GM18870 (cell line): ENCODE measurements around the gene PTPRN2.
"Not testable (repeated sequence)": the region's sequence is repeated elsewhere in the genome, so short reads cannot be mapped to it uniquely, and the experiment has no call there.

ENCODE experiments used
- ATAC-seq: cut with Tn5 transposase; IDR thresholded peaks from one replicate; pipeline ENCODE4 v1.9.1; 2021; ENCODE audit warnings: moderate library complexity; ENCODE audit not compliant: unreplicated experiment

The PTPRN2 gene

DNA sequence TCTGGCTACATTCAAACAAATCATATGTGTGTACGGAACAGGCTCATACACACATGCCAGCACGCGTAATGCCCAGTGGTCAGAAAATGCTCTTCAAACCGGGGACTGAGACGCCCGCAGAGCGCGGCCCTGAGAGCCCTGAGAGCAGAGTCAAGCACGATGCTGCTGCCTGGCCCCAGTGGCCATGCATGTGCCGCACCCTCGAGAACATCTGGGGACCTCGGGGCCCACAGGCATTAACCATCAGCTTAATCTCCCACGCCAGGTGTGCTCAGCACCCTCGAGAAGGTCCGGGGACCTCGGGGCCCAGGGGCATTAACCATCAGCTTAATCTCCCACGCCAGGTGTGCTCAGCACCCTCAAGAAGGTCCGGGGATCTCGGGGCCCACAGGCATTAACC is 163.1 kb downstream of the PTPRN2 start:
- no peak for ATAC-seq

DNA sequence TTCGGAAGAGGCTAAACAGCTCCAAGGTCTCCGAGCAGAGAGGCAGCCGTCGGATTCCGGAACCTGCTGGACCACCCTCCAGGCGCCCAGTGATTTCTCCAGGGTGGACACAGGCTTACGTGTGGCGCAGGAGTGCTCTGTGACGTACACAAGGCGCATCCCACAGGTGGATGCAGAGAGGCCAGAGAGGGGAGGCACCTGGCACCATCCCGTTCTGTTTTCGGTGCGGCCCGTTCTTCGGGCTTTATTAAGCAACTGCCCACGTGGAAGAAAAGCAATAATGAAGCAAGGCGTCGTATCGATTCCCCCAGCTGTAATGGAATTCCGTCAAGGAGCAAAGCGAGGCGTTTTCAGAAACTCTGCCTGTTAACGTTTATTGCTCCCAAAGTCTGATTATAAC is 163.6 kb downstream of the PTPRN2 start:
- no peak for ATAC-seq

DNA sequence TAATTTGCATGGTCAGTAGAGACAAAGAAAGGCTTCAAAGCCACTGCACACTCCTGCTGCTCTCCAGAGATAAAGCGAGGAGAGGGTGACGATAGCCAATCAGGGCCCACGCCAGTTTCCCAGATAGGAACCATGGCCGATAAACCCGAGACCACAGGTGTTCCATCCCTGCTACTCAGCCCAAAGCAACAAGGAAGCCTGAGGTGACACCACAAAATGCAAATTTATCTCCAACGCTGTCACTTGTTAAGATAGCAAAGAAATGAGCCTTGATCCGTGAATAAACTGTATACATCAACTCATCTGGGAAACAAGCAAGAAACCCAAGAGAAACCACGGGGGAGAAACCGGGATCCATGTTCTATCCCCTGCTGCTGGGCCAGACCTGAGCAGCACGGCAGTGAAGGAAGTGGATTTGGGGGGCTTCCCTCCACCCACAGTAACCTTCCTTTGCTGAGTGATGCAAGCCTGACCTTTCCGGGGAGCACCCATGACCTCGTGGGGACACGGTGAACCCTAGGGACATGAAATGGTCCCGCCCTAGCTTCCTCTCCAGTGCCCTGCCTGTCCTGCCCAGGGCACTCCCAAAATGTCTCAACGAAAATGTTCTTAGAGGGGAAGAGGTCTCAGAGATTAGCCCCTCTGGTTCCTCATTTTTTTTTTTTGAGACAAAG is 164.6 kb downstream of the PTPRN2 start:
- no peak for ATAC-seq

DNA sequence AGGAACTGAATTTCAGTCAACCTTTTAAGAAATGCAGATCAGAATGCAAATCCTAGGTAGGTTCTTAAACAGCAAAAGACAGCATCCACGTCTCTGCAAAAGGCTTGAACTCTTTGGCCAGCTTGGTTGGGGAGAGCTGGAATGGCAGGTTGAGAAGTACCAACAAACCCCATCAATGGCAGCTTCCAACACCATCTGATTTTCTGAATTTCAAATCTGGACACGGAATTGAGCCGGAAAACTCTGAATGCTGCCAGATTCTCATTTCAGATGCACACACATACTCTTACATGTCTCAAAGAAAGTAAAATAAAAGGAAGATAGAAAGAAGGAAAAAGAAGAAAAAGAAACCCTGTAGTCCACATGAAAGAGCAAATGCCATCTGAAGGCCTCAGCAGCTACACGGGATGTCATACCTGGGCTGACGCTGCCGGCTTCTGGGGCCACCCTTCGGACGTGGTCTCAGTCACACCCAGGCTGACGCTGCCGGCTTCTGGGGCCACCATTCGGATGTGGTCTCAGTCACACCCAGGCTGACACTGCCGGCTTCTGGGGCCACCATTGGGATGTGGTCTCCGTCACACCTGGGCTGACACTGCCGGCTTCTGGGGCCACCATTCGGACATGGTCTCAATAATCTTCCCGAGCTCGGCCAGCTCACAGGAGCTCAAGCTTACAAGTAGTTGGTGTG is 165.3 kb downstream of the PTPRN2 start:
- no peak for ATAC-seq

DNA sequence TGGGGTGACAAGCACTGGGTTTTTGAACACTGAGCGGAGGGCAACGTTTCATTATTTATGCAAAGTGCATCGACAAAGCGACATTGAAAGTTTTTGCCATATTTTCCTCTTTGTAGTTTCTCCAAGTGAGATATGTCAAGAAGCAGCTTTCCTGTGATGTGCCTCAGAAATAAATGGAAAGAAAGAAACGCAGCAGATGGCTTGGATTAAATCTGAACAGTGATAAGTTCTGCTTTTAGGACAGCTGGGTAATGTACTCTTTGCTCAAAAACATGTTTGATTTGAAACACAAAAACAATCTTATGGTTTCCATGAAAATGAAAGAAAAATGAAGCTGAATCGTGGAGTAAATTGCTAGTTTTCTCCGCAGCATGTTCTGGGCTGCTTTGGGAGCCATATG is 166.3 kb downstream of the PTPRN2 start:
- ATAC-seq: no peak

DNA sequence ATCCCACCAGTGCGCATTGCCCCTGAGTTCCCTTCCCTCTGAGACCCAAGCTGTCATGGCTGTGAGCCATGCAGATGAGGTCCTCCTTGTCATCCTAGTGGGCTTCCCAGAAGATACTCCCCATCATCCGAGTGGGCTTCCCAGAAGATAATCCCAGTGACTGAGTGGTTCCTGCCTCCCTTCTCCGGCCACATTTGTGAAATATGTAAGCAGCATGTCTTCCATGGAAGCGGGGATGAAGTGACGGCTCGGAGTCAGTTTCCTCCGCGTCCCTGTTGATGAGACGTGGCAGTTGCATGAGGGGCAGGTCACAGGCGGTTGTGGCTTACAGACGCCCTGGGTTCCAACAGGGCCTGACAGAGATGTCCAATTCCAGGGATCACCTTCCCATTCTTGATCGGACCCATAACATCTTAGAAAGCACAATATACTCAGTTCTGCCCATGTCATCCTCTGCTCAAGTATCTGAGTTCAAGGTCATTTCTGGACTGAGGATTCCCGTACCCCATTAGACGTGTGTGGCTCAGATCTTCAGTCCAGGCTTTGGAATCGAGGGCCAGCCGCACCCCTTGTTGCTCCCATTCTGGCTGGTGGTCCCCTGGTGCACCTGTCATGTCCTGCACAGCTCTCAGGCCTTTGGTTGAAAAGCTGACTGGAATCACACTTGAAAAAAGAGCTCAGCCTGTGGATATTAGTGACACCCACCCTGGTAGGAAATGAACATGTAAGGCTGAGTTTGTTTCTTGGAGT is 166.9 kb downstream of the PTPRN2 start:
- no peak for ATAC-seq

DNA sequence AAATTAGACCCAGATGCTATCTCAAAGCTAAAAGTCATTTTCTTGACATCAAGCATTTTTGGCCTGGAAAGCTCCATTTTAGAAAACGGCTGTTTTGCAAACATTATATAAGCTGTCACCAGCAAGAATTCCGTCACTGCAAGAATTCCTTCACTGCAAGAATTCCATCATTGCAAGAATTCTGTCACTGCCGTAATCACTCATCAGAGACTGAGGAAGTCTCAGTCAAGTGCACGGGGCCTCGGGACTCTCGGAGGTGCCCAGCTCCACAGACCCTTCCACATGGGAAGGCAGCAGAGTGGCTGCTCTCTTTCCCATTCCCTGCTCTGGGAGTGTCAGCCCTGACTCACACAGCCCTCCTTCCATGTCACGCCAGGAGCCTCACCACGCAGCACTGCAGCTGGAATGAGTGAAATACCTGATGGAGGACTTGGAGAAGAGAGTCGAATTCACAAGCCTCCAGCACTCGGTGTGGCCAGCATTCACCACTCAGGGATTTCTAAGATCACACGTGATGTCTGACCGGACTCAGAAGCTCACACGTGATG is 168.3 kb downstream of the PTPRN2 start:
- ATAC-seq: no peak

DNA sequence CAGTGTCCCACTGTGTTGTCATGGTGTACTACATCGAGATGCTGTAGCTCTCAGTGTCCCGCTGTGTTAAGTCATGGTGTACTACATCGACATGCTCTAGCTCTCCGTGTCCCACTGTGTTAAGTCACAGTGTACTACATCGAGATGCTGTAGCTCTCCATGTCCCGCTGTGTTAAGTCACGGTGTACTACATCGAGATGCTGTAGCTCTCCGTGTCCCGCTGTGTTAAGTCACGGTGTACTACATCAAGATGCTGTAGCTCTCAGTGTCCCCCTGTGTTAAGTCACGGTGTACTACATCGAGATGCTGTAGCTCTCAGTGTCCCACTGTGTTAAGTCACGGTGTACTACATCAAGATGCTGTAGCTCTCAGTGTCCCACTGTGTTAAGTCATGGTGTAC is 169.2 kb downstream of the PTPRN2 start:
- ATAC-seq: not testable (repeated sequence)

DNA sequence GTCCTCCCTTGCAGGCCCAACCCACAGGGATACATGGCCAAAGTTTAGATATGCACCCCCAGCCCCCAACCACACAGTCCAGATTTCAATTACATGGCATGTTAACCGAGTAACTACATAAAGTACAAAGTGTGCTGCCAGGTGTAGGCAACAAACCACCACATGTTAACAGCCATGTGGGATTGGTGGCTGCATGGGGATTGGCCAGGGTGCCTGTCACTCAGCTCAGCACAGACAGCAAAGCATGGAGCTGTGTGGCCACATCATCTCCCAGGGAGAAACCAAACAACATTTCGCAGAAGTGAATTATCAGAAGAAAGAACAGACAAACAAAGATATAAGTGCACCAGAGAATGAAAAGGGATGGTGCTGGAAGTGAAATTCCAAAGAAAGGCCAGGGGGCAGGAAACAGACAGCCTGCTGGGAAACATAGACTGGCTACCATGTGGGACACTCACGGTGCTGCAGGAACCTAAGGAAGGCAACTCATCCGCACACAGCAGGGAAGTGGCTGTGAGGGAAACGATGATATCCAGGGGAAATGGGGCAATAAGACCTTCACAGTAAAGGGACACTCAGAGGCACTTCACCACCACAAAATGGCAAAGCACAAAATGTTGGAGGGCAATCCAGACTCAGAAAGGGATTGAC is 171.2 kb downstream of the PTPRN2 start:
- ATAC-seq: no peak

DNA sequence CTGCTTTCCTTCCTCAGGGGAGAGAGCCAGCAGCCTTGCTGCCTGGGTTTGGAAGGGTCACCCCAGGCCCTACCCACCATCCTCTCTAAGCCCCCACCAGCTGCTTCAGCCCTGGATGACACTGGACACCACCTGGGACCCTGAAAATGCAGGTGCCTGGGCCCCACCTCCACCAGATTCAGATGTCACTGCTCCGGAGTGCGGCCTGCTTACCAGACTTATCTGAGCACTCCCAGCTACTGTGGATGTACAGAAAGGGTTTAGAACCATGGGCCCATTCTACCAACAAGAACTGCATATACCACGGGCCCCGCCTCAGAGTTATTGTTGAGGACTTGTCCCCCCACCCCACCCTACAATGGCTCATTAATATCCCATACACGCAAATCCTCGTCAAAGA is 172.3 kb downstream of the PTPRN2 start:
- no peak for ATAC-seq

DNA sequence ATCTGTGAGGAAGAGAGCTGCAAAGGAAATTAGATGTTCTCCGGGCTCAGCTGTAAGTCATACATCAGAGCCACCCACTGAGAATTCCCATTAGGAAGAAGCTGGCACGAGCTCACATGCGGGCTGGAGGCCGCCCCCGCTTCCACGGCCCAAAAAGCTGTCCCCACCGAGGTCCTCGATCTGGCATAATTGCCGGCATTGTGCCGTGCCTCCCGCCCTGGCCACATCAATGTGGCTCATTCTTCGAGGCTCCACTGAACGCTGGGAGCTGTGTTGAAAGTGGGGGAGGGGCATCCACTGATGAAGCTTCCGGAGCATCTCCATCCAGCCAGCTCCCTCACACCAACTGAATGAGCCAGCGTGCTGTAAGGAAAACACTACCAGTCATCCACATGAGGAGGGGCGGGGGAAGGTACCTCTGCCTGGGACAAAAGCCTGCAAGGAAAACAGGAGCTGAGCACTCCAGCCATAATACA is 173.1 kb downstream of the PTPRN2 start:
- ATAC-seq: no peak

DNA sequence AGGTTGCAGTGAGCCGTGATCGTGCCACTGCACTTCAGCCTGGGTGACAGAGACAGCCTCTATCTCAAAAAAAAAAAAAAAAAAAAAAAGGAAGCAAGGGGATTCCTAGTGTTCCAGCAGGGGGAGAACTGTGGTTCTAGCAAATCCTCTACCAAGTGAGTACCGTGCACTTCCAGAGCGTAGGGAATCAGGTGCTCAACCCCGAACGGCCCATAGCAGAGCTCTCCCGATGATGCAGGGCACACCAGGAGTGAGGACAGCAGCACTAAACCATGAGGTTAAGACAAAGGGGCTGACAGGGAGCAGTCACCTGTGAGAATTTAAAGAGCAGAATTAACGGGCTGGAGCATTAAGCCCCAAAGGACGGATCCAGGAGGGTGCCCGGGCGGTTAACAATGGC is 173.6 kb downstream of the PTPRN2 start:
- ATAC-seq: no peak

DNA sequence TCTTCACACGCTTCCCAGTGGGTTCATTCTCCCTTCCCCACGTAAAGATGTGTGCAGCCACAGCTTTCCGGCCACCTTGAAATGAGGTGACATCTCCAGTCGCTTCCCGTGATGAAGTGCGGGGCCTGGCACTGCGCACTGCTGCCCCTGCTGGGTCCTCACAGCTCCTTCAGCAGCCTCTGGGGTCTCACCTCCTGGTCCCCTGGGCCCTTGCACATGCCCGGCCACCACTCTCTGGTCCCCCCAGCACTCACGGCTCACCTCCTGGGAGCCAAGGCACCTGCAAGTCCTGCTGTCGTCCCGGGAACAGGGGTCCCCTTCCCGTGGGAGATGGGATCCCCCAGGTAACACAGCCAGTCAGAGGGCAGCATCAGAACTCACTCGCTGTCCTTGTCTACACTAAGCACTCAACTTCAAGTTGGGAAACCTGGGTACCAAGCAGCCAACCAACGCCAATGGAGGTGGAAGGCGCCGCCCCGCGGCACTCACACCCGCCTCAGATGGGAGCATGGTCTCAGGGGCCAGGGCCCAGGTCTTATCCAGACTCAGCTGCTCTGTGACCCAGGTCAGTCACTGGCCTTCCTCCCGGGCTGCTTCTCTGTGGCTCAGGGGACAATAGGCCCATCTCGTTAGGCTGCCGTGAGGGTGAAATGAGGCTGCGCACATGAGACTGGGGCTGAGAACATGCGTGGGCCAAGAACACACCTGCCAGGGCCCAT is 176.2 kb downstream of the PTPRN2 start:
- no peak for ATAC-seq

DNA sequence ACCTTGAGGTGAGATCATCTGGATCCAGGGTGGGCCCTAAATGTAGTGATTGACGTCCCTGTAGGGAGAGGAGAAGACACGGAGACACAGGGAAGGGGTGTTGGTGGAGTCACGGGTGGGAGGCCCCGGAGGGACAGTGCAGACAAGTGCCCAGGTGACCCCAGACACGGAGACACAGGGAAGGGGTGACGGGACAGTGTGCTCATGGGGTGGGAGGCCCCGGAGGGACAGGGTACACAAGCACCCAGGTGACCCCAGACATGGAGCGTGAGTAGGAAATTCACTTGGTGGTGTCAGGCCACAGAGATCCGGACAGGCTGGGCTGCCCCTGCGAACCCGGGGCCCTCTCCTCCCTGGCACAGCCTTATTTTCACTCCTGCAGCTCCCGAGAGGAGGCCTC is 176.9 kb downstream of the PTPRN2 start:
- ATAC-seq: no peak

DNA sequence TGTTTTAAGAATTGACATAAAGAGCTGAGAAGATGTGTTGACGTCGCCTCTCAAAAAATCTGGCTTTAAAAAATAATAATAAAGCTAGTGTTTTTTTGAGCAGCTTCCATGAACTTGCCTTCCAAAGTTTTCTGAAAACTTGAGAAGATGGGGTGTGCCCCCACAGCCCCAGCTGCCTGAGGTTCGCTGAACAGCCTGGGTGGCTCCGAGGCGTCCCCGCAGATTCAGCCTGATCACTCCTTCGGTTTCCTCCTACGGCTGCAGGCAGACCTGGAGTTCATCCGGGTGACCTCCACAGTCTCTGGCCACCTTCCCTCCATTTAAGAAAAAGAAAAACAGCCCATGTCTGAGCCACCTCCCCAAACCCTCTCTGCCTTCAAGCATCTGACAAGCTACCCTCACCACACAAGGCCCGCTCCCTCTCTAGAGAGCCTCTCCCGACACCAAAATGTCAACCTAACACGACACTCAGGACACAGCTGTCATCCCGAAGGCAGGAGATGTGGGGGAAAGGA is 177.8 kb downstream of the PTPRN2 start:
- no peak for ATAC-seq

DNA sequence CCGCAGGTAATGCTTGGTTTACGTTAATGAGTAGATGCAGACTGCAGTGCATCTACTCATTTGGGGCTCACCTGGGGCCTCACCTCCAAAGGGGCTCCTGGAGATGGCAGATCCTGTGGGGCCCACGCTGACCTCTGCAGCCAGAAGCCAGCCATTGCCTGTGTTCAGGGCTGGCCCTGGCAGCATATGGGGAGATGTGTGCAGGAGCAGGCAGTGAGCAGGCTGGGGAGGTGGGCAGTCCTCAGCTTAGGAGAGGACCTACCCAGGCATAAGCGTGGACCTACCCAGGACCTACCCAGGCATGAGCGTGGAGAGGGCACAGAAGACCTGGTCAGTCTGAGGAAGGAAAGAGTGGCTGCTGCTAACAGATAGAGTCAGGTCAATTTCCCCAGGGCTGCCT is 178.5 kb downstream of the PTPRN2 start:
- no peak for ATAC-seq

DNA sequence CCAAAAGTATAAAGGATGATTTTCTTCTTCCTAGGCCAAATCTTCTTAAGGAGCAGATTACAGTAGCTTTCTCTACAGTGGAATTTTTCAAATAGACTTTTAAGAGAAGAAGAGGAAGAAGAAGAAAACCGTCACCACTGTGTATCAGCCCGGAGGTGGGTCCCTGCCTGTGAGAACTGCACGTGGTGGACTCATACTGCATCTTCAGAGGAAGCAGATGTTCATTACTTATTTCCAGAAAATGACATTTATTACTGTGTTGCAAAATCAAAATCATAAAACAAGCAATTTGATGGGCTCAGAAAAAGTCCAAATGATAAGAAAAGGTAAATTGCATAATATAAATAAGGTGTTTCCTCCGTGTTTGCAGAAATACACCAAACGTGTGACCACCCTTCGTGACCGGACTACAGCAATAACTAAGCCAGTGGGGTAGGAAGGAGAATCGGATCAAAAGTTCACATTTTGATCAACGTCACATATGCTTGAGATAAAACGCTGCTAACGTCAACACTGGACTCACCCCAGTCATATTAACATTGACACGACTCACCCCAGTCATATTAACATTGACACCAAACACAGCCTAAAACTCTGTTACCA is 179.2 kb downstream of the PTPRN2 start:
- ATAC-seq: no peak

DNA sequence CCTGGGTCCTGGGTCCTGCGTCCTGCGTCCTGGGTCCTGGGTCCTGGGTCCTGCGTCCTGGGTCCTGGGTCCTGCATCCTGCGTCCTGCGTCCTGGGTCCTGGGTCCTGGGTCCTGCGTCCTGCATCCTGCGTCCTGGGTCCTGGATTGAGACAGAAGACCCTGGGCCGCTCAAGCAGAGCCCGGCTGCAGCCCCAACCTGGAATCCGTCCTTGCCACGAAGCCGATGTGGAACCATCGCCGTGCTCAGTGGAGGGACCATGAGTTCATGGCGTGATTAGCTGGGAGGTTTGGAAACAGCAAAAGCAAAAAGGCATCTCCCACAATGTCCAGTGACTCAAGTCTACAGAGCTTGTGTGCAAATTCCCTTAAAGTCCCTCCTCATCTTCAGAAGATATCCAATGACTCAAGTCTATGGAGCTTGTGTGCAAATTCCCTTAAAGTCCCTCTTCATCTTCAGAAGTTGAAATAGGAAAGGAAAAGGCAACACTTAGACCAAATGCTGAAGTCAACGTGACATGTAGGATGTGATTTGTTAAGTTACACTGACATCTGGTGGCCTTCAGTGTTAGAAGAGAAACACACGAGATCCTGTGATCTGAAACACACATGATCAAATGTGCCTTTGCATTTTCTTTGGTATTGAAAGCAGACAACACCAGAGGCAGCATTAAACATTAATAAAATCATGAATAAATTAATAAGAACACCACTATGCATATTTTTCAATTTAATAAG is 179.9 kb downstream of the PTPRN2 start:
- ATAC-seq: no peak

DNA sequence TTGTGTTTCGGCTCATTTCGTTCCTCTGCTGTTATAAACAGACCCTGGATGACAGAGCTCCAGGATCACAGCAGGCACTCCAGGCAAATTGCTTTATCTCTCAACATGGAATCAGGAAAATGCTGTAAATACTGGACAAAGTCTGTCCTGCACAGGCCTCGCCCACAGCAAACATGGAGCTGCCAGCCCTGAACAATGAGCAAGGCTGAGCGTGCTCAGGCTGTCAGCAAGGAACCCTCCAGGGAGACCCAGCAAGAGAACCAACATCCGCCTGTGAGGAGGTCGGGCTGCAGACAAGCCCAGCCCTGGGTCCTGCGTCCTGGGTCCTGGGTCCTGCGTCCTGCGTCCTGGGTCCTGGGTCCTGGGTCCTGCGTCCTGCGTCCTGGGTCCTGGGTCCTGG is 180.8 kb downstream of the PTPRN2 start:
- no peak for ATAC-seq
